Sigmoid colon (tissue), 4 donors: ENCODE measurements around the gene G3BP1.

Experiments
- EP300 ChIP-seq, 4 donors: sonication (generic); formaldehyde crosslinking; IDR thresholded peaks; one replicate each; pipeline ENCODE4 v1.6.1; 2017; ENCODE audit warnings: antibody characterized with exemption in 4 of 4
- POLR2A ChIP-seq, 2 donors: fragments of 450-650 bp; IDR thresholded peaks; one replicate each; pipeline ENCODE4 v1.6.1; 2016; ENCODE audit warnings: antibody characterized with exemption in 2 of 2, mild to moderate bottlenecking in 2 of 2, moderate library complexity in 2 of 2
- POLR2AphosphoS5 ChIP-seq, 4 donors: sonication (generic); formaldehyde crosslinking; IDR thresholded peaks; one replicate each; pipeline ENCODE4 v1.6.1; 2017; ENCODE audit warnings: antibody characterized with exemption in 4 of 4
- TF ChIP-seq, protein P1 (sequence below), 4 experiments: fragments of 450-650 bp in 3 of 4; fragments of 200-600 bp in 1 of 4; IDR thresholded peaks; one replicate each; pipeline ENCODE4 v1.5.1; 2016 to 2019; ENCODE audit warnings: antibody characterized with exemption in 4 of 4, mild to moderate bottlenecking in 3 of 4, moderate library complexity in 2 of 4

DNA sequence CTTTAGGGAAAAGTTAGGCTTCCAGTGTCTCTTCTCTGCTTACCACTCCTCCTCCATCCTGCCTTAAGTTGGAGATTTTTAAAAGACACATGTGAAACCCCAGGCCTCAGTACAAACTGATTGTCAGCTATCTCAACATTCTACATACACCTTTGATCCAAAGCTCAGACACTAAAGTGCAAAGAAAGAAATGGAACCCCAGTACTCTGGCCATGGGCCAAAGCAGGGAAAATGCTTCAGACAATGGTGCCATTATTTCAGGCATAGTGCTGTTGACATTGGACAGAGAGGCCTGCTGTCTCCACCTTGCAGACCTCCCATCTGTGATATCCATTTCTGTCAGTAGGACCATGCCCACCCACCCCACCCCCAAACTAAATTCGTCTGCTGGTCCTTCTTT, 49.1 kb downstream of the G3BP1 start:
- TF ChIP-seq, protein P1, sequence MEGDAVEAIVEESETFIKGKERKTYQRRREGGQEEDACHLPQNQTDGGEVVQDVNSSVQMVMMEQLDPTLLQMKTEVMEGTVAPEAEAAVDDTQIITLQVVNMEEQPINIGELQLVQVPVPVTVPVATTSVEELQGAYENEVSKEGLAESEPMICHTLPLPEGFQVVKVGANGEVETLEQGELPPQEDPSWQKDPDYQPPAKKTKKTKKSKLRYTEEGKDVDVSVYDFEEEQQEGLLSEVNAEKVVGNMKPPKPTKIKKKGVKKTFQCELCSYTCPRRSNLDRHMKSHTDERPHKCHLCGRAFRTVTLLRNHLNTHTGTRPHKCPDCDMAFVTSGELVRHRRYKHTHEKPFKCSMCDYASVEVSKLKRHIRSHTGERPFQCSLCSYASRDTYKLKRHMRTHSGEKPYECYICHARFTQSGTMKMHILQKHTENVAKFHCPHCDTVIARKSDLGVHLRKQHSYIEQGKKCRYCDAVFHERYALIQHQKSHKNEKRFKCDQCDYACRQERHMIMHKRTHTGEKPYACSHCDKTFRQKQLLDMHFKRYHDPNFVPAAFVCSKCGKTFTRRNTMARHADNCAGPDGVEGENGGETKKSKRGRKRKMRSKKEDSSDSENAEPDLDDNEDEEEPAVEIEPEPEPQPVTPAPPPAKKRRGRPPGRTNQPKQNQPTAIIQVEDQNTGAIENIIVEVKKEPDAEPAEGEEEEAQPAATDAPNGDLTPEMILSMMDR (IDR thresholded peaks at IDR 0.05), result no peak
- TF ChIP-seq POLR2AphosphoS5 (IDR thresholded peaks at IDR 0.05) (no peak), POLR2A (IDR thresholded peaks at IDR 0.05) (no peak), EP300 (IDR thresholded peaks at IDR 0.05) (no peak)
